Stomach (tissue), 4 donors: ENCODE measurements around the gene RABGAP1.

Source experiments
- EP300 ChIP-seq: sonication (generic); formaldehyde crosslinking; IDR thresholded peaks from one replicate; pipeline ENCODE4 v1.6.1; 2017; ENCODE audit warnings: antibody characterized with exemption
- POLR2A ChIP-seq, 4 donors: fragments of 450-650 bp; IDR thresholded peaks; one replicate each; pipeline ENCODE4 v1.6.1; 2016; ENCODE audit warnings: antibody characterized with exemption in 4 of 4, control low read depth in 2 of 4, mild to moderate bottlenecking in 1 of 4, moderate library complexity in 1 of 4
- POLR2AphosphoS5 ChIP-seq, 3 donors: sonication (generic); formaldehyde crosslinking; IDR thresholded peaks; one replicate each; pipeline ENCODE4 v1.6.1; 2016; ENCODE audit warnings: antibody characterized with exemption in 3 of 3
- TF ChIP-seq, protein P1 (sequence below), 7 experiments: fragments of 450-650 bp in 4 of 7; fragments of 200-600 bp in 3 of 7; sonication (generic) in 3 of 7; IDR thresholded peaks; one replicate each; pipeline ENCODE4 v1.5.1; 2016 to 2019; ENCODE audit warnings: antibody characterized with exemption in 7 of 7, control low read depth in 2 of 7, mild to moderate bottlenecking in 1 of 7

- TF ChIP-seq, protein P1, sequence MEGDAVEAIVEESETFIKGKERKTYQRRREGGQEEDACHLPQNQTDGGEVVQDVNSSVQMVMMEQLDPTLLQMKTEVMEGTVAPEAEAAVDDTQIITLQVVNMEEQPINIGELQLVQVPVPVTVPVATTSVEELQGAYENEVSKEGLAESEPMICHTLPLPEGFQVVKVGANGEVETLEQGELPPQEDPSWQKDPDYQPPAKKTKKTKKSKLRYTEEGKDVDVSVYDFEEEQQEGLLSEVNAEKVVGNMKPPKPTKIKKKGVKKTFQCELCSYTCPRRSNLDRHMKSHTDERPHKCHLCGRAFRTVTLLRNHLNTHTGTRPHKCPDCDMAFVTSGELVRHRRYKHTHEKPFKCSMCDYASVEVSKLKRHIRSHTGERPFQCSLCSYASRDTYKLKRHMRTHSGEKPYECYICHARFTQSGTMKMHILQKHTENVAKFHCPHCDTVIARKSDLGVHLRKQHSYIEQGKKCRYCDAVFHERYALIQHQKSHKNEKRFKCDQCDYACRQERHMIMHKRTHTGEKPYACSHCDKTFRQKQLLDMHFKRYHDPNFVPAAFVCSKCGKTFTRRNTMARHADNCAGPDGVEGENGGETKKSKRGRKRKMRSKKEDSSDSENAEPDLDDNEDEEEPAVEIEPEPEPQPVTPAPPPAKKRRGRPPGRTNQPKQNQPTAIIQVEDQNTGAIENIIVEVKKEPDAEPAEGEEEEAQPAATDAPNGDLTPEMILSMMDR (IDR thresholded peaks at IDR 0.05): no peak
- TF ChIP-seq POLR2AphosphoS5 (IDR thresholded peaks at IDR 0.05) (peak in 1 of 3 donors; percentile 44), EP300 (no peak), POLR2A (IDR thresholded peaks at IDR 0.05) (no peak)
Observed at GRCh38 chr9:123069010-123069481, 128.2 kb downstream of the RABGAP1 start.
